Adrenal gland (tissue), 12 donors: ENCODE measurements around the gene STX8. TPM values are rescaled to one million over a fixed set of nuclear protein-coding genes. Genes with fewer than 3 reads are reported as not detected.

Source experiments
- DNase-seq, 7 donors: peaks; one replicate each; pipeline ENCODE4 v3.0.0-alpha.2; 2019 to 2020
- H3K27ac ChIP-seq, 5 donors: fragments of 200-600 bp; sonication (generic) in 4 of 5; 1 replicate in 3 of 5; 2 replicates in 2 of 5; pipeline versions ENCODE4 v1.5.1 to v1.8.0; 2016 to 2020; ENCODE audit warnings: mild to moderate bottlenecking in 1 of 5
- H3K27me3 ChIP-seq: fragments of 200-600 bp; 2 replicates; pipeline ENCODE4 v1.8.0; 2021
- H3K36me3 ChIP-seq, 2 donors: fragments of 200-600 bp; replicated peaks in 1 of 2; 1 replicate in 1 of 2; 2 replicates in 1 of 2; pipeline versions ENCODE4 v1.5.1 to v1.8.0; 2018 to 2022
- H3K4me1 ChIP-seq, 2 donors: fragments of 200-600 bp; replicated peaks in 1 of 2; 1 replicate in 1 of 2; 2 replicates in 1 of 2; pipeline versions ENCODE4 v1.5.1 to v1.8.0; 2018 to 2021
- H3K4me3 ChIP-seq, 4 donors: fragments of 200-600 bp; sonication (generic) in 3 of 4; one replicate each; pipeline ENCODE4 v1.5.1; 2016 to 2018
- H3K9me3 ChIP-seq, 3 donors: fragments of 200-600 bp; sonication (generic) in 1 of 3; replicated peaks in 1 of 3; 1 replicate in 2 of 3; 2 replicates in 1 of 3; pipeline versions ENCODE4 v1.5.1 to v1.8.0; 2016 to 2021
- CTCF ChIP-seq, 6 experiments: fragments of 450-650 bp in 4 of 6; fragments of 200-600 bp in 2 of 6; sonication (generic) in 1 of 6; IDR thresholded peaks; 1 replicate in 5 of 6; 2 replicates in 1 of 6; pipeline versions ENCODE4 v1.5.1 to v1.8.0; 2016 to 2021; ENCODE audit warnings: antibody characterized with exemption in 6 of 6, mild to moderate bottlenecking in 2 of 6, moderate library complexity in 1 of 6
- POLR2A ChIP-seq, 2 donors: fragments of 450-650 bp; IDR thresholded peaks; one replicate each; pipeline ENCODE4 v1.6.1; 2017; ENCODE audit warnings: antibody characterized with exemption in 2 of 2, mild to moderate bottlenecking in 2 of 2, moderate library complexity in 1 of 2
- WGBS, 4 donors: extraction: QIAGEN DNeasy Blood & Tissue Kit in 2 of 4; methylation state at CpG; one replicate each; pipeline versions ENCODE4 v1.1.5 to v1.1.7; 2013 to 2017; 5-methylcytosine and 5-hydroxymethylcytosine counted together
- intact Hi-C, 2 donors: fragments of 100-400 bp; cut with DNase I; formaldehyde crosslinking; loops; one replicate each; pipeline versions ENCODE4 v1.14.1 to v1.15.0; 2022 to 2023
- polyA plus RNA-seq, 3 donors: library from polyadenylated mRNA; stranded (reverse); fragments of 200-250 nt in 2 of 3; fragments of 350-450 nt in 1 of 3; fragmentation: Illumina TruSeq in 1 of 3; extraction: RNeasy Lipid Tissue Mini Kit (QIAGEN cat#74804) in 1 of 3; gene quantifications; one replicate each; pipeline ENCODE4 v1.2.3, GENCODE V29; 2013 to 2014
- total RNA-seq, 9 donors: library from RNA; depleted of rRNA in 4 of 9; stranded (reverse); fragments of >200 nt in 4 of 9; fragments of 120-200 nt in 1 of 9; fragmentation: NEBNext Ultra II Directional in 1 of 9; extraction: Animal tissue kit (Norgen Biotek cat#: 25700) in 1 of 9; gene quantifications; one replicate each; pipeline versions ENCODE4 v1.1.0 to v1.2.4, GENCODE V29; 2013 to 2023
- donor health status: healthy with polysubstance abuse.
- donor health status: Bipolar disorder and iron deficiency.
- donor health status: DM: yes; HTN: yes; CAD: no.
- donor health status: DM: no; HTN: no; CAD: no.
- donor health status: DM: no; HTN: no; CAD: no.
- donor health status: DM: yes; HTN: yes; CAD: no.

The STX8 gene
- total and polyA plus RNA-seq, 12 donors, result 21.9 to 94.1 (median 72.3) TPM

GRCh38 chr17:9226794-9227135 lies 348.9 kb downstream of the STX8 start:
- intact Hi-C loops, result no loop called here
- no peaks in the 10 kb centered on the region for H3K9me3 ChIP-seq
- no peaks in the 10 kb centered on the region for H3K4me1 ChIP-seq
- no peak overlapping the region for H3K4me3 ChIP-seq
- no peaks in the 10 kb centered on the region for H3K36me3 ChIP-seq
- TF ChIP-seq CTCF (IDR thresholded peaks at IDR 0.05), result no peak
- TF ChIP-seq POLR2A (IDR thresholded peaks at IDR 0.05), result no peak
- no peak overlapping the region for H3K27ac ChIP-seq
- 55 to 73% (median 61%) methylated on average over 10 to 14 of the region's 14 CpGs for whole genome bisulfite sequencing, 4 donors
- peaks cover under 1% of the 10 kb centered on the region for H3K27me3 ChIP-seq
- DNase-seq, result no peak

- 80 to 86% (median 84%) methylated on average over 15 to 34 of the region's 34 CpGs for WGBS, 4 donors
- TF ChIP-seq CTCF (IDR thresholded peaks at IDR 0.05) (no peak), POLR2A (IDR thresholded peaks at IDR 0.05) (no peak)
- no peaks in the 10 kb centered on the region for H3K9me3 ChIP-seq
- intact Hi-C loops, result no loop called here
- H3K27me3 ChIP-seq, result no peaks in the 10 kb centered on the region
- H3K4me3 ChIP-seq, result no peak overlapping the region
- DNase-seq, result no peak
- no peak overlapping the region for H3K27ac ChIP-seq
- no peaks in the 10 kb centered on the region for H3K36me3 ChIP-seq
- no peaks in the 10 kb centered on the region for H3K4me1 ChIP-seq
Observed at GRCh38 chr17:9226130-9226793, 349.4 kb downstream of the STX8 start.

- Histone ChIP-seq H3K27ac (no peak overlapping the region), H3K36me3 (no peaks in the 10 kb centered on the region), H3K4me1 (no peaks in the 10 kb centered on the region)
Observed at GRCh38 chr17:9225305-9226101, 350.1 kb downstream of the STX8 start.

More at GRCh38 chr17:9225305-9226101, 350.1 kb downstream of the STX8 start:
- DNase-seq, result no peak
- intact Hi-C loops, result no loop called here
- TF ChIP-seq POLR2A (IDR thresholded peaks at IDR 0.05), result no peak
- no peak for TF ChIP-seq CTCF (IDR thresholded peaks at IDR 0.05)
- Histone ChIP-seq H3K27me3 (no peaks in the 10 kb centered on the region), H3K9me3 (no peaks in the 10 kb centered on the region), H3K4me3 (no peak overlapping the region)
- 66 to 80% (median 73%) methylated on average over 16 to 32 of the region's 32 CpGs for WGBS, 4 donors
